Stimulated activated CD4-positive, alpha-beta T cell treated with anti-CD3 and anti-CD28 coated beads, Interleukin-12 subunit alpha, Interleukin-12 subunit beta, amount 100 ng/mL, for 4 hours (primary cell): Measurements from ENCODE around the gene S100A8.

Experiments
- DNase-seq: peaks from one replicate; pipeline ENCODE4 v3.0.0-alpha.2; 2020

S100A8 gene

DNA sequence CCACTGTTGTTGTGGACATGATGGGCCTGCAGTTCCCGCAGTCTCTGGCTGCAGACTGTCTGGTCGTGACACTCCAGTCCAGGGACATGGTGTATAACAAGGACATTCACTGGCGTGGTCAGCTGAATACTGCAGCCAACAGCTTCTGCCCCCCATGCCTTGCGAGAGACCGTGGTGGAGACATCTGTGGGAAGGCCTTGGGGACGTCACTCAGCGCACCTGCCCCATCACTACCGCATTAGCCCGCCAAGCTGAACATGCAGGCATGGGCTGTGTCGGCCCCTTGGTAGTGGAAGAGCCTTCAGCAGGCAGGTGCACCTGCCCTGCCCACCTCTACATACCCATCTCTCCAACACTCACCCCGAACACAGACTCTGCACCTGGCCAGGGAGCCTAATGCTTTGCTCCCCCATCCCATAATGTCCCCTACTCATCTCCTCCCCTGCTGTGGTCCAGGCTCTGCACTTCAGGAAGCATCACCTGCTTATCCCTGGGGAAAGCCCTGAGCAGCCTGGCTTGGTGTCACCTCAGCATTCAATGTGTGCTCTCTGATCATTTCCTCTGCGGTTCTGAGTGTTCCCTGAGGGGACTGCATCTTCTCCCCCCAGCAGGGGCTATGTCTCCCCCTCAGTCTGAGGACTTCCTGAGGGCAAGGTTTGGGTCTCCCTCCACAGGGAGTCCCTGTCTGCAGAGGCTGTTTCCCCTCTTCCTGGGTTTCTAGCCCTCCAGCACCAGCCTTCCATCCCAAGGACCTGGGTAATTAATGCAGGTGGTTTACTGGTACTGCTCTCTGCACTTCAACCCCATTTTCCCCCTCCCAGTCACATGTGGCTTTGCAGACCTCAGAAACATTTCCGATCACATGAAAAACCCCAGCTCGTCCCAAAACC is 45.4 kb downstream of the S100A8 start:
- no peak for DNase-seq

DNA sequence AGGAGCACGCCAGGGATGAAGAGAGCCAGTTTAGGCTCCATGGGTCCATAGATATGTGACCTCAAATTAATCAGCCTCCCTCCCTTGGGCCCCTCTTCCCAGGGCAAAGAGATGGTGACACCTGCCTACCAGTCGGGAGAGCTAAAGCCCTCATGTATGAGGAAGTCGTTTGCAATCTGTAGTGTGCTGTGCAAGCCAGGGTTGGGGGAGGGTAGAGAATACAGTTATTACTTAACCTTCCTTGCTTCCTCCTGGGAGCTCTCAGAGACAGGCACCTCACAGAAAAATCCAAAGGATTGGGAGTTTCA is 46.2 kb downstream of the S100A8 start:
- DNase-seq, result no peak

- no peak for DNase-seq
These were observed 46.8 kb downstream of the S100A8 start for GRCh38 chr1:153343811-153344717.

DNA sequence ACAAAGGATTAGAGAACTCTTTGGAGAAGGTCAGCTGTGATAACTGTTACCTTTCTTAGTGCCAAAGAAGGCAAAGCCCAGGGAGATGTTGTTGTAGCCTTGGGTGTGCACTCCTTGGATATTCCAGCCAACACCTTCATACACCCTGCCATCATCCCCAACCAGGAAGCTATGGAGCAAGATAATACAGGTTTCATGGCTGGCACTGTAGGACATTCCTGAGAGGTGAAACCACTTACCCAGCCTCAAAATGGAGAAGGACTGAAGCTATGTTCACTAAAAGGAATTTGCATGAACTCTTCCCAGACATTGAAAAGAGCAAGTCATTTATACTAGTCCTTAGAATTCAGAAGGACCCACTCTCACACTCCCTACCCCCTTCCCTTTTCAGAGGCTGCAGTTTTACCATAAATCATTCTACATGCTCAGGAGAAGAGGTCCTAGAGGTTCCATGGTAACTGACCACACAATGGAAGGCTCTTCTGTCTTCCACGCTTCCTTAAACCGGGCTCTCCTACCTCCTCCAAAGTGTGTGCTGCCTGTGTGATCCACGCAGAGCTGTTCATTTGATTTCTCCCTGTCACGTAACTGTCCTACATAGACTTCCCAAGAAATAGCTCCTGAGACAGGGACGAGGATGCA is 47.7 kb downstream of the S100A8 start:
- no peak for DNase-seq

GRCh38 chr1:153342178-153342577 is 48.7 kb downstream of the S100A8 start:
- DNase-seq, result no peak

DNA sequence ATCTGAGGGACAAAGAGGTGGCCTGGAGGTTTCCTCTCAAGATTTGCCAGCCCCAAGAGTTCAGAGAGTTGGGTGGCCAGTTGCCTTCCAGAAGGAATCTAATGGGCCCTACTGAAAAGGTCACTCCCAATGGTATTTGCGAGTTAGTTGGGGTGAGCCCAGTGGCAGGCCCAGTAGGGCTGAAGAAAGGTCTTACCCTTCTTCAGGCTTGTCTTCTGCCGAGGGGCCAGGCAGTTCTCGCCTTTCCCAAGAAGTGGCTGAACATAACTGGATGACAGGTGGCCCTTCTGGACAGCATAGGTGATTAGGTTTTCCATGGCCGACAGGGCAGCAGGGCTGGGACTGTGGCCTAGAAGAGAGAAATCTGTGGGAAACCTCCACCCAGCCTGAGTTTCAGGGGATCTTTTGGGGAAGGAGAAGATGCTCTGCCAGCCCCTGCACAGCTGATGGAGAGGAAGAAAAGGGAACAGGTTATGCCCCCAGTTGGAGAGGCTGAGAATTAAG is 49.4 kb downstream of the S100A8 start:
- no peak for DNase-seq

DNA sequence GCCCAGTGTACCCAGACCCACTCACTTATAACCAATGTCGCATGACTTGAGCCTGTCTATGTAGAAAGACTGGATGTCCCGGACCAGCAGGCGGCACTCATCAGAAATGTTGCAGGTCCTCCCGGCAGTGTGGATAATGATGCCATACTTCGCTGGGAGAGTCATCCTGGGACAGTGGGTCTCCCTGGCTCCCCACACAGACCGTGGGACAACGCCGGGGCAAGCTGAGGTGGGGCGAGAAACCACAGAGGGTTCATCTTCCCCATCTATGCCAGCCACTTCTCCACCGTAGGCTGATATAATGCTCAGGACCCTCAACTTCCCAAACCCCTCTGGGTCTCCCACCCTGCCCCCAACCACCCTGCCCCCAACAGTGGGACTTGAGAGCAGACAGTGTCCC is 50.5 kb downstream of the S100A8 start:
- no peak for DNase-seq
